ENCODE measurements around the gene GPRASP1. TPM values are rescaled to one million over a fixed set of nuclear protein-coding genes. Genes with fewer than 3 reads are reported as not detected.
"Not testable (repeated sequence)": the region's sequence is repeated elsewhere in the genome, so short reads cannot be mapped to it uniquely, and the experiment has no call there.

The GPRASP1 gene, protein sequence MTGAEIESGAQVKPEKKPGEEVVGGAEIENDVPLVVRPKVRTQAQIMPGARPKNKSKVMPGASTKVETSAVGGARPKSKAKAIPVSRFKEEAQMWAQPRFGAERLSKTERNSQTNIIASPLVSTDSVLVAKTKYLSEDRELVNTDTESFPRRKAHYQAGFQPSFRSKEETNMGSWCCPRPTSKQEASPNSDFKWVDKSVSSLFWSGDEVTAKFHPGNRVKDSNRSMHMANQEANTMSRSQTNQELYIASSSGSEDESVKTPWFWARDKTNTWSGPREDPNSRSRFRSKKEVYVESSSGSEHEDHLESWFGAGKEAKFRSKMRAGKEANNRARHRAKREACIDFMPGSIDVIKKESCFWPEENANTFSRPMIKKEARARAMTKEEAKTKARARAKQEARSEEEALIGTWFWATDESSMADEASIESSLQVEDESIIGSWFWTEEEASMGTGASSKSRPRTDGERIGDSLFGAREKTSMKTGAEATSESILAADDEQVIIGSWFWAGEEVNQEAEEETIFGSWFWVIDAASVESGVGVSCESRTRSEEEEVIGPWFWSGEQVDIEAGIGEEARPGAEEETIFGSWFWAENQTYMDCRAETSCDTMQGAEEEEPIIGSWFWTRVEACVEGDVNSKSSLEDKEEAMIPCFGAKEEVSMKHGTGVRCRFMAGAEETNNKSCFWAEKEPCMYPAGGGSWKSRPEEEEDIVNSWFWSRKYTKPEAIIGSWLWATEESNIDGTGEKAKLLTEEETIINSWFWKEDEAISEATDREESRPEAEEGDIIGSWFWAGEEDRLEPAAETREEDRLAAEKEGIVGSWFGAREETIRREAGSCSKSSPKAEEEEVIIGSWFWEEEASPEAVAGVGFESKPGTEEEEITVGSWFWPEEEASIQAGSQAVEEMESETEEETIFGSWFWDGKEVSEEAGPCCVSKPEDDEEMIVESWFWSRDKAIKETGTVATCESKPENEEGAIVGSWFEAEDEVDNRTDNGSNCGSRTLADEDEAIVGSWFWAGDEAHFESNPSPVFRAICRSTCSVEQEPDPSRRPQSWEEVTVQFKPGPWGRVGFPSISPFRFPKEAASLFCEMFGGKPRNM (N-terminal part only)
- 2.7 TPM for polyA plus RNA-seq (2013, experiment 1 of 2; ENCODE audit: insufficient read length)
- 3.4 TPM for polyA plus RNA-seq (2013, experiment 2 of 2; ENCODE audit: insufficient read length)

DNA sequence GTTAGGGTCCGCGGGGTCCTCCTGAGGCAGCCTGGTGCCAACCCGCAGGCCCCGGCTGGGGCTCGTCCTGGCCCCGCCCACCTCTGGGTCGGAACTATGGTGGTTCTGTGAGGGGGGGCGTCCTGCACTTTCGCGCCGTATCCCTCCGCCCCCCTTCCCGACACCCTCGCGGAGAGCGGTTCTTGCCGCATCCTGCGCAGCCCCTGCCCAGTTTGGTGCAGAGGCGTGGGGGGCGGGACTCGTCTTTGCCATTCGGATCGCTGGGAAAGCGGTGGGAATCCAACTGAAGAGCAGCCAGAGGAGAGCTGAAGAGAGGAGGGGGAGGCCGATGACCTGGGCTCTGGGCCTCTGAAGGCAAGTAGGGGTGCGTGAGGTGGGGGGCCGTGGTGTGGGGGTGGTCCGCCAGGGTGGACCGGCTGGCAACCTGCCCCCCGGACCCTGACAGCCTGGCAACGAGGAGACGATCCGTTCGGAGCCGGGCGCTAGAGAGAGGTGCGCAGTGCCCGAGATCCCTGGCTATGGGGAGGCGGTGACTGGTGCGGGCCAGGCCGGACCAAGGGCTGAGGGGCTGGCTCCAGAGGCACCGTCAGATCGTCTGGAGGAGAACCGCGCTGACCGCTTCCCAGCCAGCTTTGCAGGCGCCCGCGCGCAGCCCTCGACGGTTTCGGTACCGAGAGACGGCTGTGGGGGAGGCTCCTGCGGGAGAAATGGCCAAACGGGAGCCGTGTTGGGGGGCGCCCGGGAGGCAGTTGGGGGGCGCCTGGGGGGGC, at the start of gene GPRASP1:
Gene GPRASP1 (plus strand): TSS at position 242 of the 770 bp plus-strand sequence. CDS start 2,431 bp downstream, outside the sequence.
- peak; percentile 49 for DNase-seq

DNA sequence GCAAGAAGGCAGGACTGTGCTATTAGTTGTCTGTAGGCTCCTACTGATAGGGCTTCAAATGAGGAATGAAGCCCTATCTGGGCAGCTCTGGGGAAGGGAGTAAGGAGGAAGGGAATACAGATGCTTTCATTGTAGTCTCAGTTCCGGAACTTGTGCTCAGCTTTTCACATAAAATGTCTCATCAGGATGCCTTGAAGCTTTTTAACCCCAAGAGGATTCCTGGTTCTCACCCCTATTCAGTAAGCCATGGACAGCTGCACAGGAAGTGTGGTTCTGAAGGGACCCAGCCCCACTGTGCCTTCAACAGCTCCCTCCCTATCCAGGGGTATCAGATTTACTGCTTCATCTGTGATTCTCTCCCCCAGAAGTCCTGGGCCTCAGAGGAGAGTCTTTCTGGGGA, 47.0 kb upstream of the GPRASP1 start:
- DNase-seq, result no peak

DNA sequence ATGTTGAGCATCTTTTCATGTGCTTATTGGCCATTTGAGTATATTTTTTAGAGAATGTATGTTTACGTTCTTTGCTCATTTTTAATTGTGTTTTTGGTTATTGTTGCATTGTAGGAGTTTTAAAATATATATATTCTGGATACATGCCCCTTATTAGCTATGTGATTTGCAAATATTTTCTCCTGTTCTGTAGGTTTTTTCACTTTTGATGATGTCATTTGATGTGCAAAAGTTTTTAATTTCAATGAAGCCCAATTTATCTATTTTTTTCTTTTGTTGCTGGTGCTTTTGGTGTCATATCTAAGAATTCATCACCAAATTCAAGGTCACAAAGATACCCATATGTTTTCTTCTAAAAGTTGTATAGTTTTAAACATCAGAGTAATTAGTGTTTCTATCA, 45.2 kb upstream of the GPRASP1 start:
- no peak for DNase-seq

DNA sequence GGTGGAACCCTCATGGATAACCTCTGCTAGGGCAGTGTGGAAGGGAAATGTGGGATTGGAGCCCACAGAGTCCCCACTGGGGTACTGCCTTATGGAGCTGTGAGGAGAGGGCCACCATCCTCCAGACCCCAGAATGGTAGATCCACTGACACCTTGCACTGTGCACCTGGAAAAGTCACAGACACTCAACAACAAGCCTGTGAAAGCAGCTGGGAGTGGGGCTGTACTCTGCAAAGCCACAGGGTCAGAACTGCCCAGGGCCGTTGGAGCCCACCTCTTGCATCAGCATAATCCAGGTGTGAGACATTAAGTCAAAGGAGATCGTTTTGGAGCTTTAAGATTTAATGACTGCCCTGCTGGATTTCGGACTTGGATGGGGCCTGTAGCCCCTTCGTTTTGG, 40.4 kb upstream of the GPRASP1 start:
- DNase-seq, result no peak

DNA sequence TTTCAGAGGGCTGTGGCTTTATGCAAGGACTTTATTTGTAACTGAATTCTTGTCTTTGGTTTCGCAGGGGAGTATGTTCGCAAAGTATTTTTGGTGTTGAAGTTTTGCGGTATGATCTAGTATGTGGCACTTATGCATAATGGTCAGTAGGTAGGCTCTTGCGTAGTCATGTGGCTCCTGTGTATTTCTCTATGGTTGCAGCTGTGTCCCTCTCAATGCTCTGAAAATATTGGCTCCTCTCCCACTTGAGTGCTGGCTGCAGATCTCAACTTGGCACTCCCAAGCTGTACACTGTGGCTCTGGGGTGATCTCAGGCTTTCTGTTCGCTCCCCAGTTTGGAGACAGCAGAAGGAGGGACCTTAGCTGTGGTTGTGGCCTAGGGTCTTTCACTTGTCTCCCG, 27.2 kb upstream of the GPRASP1 start:
- no peak for DNase-seq

DNA sequence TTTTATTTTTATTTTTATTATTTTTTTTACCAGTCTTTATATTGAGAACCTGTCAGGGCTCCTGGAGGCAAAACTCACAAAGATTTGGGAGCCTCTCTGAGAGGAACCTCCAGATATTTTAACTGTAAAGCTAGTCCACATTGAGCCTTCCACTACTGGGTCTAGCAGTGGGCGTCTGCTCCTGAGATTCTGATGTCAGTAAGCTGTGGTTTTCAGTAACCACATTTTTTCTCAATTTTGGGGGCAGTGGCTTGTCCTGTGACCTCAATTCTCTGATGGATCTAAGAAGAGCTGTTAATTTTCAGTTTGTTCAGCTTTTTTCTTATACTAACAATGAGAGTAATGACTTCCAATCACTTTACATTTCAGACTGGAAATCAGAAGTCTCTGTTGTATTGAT, 23.6 kb upstream of the GPRASP1 start:
- no peak for DNase-seq

DNA sequence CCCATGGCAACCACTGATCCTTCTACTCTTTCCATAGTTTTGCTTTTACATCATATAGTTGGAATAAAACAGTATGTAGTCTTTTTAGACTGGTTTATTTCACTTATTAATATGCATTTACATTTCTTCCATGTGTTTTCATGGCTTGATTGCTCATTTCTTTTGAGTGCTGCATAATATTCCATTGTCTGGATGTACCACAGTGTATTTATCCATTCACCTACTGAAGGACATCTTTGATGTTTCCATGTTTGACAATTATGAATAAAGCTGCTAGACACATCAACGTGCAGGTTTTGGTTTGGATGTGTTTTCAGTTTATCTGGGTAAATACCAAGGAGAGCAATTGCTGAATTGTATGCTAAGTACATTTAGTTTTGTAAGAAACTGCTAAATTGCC, 13.7 kb upstream of the GPRASP1 start:
- no peak for DNase-seq

DNA sequence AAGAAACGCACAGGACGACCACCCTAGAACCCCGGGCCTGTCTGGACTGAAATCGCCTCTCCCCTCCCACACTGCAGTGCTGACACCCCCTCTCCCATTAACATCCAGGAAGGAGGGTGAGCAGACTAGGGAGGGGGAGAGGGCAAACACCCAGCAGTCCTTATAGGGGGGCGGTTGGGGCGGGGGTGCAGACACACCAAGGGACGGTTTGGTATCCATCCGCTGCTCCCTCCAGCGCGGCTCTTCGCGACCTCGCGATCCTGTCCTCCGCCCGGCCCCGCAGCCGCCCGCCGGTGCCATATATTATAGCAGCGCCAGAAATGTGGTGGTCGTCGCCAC, 411 bp upstream of the GPRASP1 start:
- no peak for DNase-seq

DNA sequence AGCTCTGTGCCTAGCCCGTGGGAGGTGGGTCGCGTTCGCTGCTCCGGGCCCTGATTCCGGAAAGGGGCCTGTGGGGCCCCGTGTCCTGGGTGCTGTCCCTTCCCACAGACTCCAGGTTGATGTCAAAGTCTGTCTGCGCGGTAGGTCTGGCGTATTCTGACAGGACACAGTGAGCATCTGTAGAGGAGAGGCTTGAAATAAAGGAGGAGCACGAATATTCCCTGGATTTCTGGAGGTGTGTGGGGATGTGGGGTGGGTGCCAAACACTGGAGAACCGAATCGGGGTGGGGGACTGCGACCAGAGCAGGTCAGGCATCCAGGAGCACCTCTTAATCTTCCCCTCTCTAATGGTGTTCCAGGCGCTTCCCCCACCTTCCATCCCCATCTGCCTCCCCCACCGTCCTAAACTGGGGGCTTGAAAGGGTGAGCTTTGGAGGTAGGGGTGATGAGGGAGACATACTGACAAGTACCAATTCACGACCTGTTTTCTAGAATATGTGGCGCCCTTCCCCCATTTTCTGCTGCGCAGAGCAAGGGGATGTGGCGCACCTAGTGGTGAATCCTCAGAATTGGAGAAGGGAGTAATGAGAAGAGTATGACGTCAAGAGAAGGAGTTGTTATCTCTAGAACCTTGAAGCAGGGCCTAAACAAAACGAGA, 877 bp downstream of the GPRASP1 start:
- peak; percentile 53 for DNase-seq

DNA sequence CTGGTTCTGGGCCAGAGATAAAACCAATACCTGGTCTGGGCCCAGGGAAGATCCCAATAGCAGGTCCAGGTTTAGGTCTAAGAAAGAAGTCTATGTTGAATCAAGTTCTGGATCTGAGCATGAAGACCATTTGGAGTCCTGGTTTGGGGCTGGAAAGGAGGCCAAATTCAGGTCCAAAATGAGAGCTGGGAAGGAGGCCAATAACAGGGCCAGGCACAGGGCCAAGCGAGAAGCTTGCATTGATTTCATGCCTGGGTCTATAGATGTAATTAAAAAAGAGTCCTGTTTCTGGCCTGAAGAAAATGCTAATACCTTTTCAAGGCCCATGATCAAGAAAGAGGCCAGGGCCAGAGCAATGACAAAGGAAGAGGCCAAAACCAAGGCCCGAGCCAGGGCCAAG, 3.4 kb downstream of the GPRASP1 start:
- no peak for DNase-seq

DNA sequence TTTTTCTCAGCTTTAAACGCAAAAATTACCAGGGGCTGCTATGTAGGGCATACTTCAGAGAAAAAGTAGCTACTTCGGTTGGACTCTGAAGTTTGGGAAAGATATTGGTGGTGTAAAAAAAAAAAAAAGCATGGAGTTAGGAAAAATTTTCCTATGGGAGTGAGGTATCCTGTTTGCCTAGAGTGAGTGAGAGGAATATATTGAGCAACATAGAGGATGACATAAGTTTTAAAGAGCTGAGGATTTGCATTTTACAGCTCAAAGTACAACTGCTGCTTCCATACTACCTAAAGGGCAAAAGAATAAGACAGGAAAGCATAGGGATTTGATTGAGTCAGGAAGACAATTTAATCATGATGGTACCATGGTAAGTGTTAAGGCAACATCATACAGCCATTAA, 7.3 kb downstream of the GPRASP1 start:
- DNase-seq, result no peak

DNA sequence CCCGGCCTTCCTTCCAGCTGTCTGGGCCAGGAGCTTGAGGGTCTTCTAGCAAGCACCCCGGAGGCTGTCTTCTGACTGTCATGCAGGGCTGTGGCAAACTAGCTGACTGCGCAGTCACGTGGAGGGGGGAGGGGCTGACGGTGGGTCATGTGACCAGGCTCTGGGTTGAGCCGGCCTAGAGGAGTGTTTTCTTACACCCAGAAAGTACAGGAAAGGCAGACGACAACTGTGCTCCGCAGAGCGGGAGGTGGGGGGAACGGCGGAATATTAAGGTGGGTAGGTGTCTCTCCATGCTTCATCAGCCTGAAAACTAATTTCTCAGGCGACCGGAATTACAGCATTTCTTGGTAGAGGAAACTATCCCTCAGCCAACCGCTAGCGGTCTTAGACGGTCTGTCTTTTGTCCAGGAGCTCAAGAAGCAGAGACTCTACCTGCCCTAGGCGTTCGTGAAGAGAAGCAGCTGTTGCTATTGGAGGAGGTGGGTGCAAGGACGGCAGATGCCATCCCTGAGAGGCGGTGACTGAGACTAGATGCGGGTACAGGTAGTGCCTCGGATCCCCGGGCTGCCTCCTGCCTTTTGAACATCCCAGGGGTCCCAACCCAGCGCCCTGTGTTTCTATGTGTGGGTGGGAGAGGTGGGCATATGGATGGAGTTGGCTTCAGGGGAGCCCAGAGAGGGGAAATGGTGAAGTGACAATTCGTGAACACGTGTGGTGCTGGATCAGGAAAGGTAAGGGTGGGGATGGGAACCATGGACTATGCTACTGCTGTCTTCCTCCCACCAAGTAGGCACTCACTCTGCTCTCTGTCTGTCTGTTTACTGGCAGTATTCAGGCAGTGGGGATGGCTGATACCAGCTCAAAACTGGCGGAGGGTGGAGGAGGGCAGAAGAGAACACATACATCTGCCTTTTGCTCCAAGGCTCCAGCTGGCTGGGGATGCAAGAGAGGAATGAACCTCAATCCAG, 8.8 kb downstream of the GPRASP1 start:
- peak; percentile 68 for DNase-seq

DNA sequence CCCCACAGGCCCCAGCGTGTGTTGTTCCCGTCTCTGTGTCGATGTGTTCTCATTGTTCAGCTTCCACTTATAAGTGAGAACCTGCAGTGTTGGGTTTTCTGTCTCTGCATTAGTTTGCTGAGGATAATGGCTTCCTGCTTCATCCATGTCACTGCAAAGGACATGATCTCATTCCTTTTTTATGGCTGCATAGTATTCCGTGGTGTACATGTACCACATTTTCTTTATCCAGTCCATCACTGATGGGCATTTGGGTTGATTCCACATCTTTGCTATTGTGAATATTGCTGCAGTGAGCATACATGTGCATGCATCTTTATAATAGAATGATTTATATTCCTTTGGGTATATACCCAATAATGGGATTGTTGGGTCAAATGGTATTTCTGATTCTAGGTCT, 12.5 kb downstream of the GPRASP1 start:
- not testable (repeated sequence) for DNase-seq

DNA sequence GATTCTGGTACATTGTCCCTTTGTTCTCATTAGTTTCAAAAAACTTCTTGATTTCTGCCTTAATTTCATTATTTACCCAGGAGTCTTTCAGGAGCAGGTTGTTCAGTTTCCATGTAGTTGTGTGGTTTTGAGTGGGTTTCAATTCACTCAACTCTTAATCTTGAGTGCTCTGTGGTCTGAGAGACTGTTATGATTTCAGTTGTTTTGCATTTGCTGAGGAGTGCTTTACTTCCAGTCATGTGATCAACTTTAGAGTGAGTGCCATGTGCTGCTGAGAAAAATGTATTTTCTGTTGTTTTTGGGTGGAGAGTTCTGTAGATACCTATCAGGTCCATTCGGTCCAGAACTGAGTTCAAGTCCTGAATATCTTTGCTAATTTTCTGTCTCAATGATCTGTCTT, 15.8 kb downstream of the GPRASP1 start:
- DNase-seq, result not testable (repeated sequence)

DNA sequence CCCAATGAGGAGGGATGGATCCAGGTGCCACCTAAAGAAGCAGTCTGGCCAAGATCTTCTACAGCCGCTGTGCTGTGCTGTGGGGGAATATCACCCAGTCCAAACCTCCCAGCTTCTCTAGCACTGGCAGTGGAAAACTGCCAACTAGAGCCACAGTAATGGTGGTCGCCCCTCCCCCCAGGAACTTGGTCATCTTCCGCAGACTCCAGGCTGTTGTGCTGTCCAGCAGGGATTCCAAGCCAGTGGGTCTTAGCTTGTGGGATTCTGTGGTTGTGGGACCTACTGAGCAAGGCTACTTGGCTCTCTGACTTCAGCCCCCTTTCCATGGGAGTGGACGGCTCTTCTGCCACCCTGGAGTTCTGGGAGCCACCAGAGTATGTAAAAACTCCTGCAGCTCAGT, 18.2 kb downstream of the GPRASP1 start:
- DNase-seq, result no peak

DNA sequence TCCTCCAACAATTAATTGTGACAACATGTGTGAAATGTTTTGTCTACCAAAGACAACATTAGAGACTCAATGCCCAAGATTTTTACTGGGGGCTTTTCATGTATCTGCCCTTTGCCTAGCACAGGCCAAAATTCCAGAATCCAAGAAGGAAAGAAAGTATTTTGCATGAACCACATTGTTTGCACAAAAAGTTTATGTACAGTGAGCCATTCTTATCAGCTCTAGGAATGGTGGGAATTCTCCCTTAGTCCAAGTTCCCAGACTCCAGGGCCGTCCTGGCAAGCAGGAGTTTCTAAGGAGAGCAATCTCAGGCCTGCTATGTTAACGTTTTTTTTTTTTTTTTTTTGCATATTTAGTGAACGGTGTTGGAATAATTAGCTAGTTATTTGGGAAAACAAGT, 21.6 kb downstream of the GPRASP1 start:
- DNase-seq, result peak; percentile 54

DNA sequence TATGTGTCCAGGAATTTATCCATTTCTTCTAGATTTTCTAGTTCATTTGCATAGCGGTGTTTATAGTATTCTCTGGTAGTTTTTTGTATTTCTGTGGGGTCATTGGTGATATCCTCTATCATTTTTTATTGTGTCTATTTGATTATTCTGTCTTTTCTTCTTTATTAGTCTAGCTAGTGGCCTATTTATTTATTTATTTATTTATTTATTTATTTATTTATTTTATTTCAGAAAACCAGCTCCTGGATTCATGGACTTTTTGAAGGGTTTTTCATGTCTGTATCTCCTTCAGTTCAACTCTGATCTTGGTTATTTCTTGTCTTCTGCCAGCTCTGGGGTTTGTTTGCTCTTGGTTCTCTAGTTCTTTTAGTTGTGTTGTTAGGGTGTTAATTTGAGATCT, 26.2 kb downstream of the GPRASP1 start:
- DNase-seq, result not testable (repeated sequence)

DNA sequence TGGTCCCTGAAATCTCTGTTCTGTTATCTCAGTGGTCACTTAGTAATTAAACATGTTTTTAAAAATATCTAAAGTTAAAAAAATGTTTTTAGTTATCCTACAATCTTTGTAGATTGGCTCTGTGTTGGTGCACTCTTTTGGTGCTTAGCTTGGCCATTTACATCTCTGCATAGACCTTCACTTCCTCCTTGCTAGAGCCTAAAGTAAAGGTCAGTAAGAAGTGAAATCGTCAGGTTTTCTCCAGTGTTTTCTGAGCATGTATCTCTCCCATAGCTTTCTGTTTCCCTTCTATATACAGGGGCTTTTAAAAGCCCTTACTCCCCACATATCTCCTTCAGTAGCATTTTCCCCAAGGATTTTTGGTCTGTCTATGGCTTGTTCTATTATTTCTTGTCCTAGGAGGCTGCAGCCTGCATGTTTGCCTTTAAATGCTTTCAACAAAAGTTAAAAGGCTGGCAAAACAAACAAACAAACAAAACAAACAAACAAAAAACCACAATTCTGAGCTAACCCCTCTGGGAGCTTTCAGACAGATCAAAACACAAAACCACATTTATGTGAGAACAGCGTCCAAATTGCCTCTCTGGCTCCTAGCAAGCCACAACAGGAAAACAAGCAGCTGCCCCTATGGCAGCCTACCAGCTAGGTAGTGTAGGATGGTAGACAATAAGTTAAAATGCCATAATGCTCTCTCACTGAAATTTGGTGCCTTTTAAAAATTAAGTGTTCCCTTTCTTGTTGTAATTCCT, 33.7 kb downstream of the GPRASP1 start:
- DNase-seq, result no peak

DNA sequence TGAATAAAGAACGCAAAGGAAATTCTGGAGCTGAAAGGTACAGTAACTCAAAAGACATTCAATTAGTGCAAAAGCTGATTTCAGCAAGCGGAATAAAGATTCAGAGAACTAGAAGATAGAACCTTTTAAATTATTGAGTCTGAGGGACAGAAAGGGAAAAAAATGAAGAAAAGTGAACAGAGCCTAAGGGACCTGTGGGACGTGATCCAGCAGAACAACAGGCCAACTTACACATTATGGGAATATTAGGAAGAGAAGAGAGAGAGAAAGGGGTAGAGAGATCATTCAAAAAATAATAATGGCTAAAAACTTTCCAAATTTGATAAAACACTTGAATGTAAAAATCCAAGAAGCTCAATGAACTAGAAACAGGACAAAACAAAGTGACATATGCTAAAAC, 43.5 kb downstream of the GPRASP1 start:
- no peak for DNase-seq

DNA sequence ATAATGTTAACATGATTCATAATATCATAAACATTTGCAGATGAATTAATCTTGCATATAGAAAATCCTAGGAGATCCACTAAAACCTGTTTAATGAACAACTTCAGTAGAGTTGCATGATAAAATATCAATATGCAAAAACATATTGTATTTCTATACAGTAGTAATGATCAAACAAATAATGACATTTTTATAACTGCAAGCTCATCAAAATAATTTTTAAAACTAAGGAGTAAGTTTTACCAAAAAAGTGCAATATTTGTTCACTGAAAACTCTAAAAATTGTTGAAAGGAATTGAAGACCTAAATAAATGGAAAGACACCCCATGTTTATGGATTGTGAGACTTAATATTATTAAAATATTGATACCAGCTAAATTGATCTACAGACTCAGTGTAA, 45.0 kb downstream of the GPRASP1 start:
- no peak for DNase-seq

All from fibroblast of skin of scalp (primary cell).